ENCODE measurements around the gene EPB41L2.
"Not testable (repeated sequence)": the region's sequence is repeated elsewhere in the genome, so short reads cannot be mapped to it uniquely, and the experiment has no call there.

EPB41L2 gene

DNA sequence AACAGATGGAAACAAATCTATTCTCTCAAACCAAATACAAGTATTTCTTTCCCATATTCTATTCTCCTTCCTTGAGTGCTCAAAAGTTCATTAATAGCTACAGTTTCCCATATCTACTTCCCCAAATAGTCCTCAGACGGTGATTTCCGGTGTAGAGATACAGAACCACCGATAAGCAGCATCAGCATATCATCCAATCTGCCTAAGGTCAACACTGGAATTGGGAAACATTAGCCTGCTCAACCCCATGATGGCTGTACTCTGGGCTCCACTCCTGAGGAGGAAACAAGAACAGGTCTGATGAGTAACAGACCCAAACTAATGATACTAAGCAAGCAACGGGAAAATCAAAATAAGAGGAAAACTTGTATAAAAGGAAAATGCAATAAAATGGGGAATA, 115.6 kb downstream of the EPB41L2 start:
- TF ChIP-seq, protein P1, sequence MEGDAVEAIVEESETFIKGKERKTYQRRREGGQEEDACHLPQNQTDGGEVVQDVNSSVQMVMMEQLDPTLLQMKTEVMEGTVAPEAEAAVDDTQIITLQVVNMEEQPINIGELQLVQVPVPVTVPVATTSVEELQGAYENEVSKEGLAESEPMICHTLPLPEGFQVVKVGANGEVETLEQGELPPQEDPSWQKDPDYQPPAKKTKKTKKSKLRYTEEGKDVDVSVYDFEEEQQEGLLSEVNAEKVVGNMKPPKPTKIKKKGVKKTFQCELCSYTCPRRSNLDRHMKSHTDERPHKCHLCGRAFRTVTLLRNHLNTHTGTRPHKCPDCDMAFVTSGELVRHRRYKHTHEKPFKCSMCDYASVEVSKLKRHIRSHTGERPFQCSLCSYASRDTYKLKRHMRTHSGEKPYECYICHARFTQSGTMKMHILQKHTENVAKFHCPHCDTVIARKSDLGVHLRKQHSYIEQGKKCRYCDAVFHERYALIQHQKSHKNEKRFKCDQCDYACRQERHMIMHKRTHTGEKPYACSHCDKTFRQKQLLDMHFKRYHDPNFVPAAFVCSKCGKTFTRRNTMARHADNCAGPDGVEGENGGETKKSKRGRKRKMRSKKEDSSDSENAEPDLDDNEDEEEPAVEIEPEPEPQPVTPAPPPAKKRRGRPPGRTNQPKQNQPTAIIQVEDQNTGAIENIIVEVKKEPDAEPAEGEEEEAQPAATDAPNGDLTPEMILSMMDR (IDR thresholded peaks at IDR 0.05; ENCODE audit: control insufficient read depth, insufficient read depth, low read depth, low read length, missing control alignments) = no peak
- H3K4me3 ChIP-seq (ENCODE audit: control insufficient read depth, low read depth, low read length) = no peak overlapping the region
- DNase-seq (ENCODE audit: low read depth) = no peak

DNA sequence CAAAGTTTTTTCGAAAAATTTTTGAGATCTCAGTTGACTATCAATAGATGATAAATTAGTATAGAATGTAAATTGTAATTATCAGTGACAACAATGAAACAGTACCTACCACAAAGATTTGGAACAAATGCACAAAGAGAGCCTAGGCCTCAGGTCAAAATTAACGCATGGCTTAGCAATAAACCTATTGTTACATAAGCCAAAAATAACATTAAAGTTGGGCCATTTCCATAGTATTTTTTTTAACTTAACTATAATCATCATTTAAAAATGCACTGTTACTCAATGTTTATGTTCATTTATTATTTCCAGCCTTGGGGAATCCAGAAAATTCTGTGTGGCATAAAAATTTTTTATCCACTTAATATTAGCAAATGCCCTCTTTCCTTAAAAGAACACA, 117.0 kb downstream of the EPB41L2 start:
- no peak for DNase-seq (ENCODE audit: low read depth)
- H3K4me3 ChIP-seq (ENCODE audit: control insufficient read depth, low read depth, low read length) = no peak overlapping the region
- TF ChIP-seq, protein P1 (IDR thresholded peaks at IDR 0.05; ENCODE audit: control insufficient read depth, insufficient read depth, low read depth, low read length, missing control alignments) = no peak

DNA sequence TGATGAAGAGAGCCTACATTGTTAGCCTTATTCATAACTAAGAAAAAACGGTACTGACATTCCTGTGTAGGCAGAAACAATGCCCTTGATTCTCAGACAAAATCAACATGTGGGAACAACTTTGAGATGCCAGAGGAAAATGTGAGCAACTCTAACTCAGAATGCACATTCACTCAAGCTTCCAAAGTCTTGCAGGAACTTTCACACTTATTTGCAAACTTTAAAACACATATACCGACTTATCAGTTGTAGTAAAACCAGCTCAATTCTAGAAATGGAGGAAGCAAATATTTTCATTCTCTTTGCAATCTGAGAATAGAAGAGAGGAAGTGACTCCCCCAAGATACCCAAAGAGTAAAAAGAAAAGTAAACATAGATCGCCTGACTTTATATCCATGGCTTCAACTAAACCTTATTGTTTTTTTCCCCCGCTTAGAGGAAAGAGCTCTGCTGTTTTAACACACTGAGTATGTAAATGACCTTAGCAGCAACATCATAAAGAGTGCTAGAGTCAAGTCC, 117.6 kb downstream of the EPB41L2 start:
- TF ChIP-seq, protein P1 (IDR thresholded peaks at IDR 0.05; ENCODE audit: control insufficient read depth, insufficient read depth, low read depth, low read length, missing control alignments) = no peak
- H3K4me3 ChIP-seq (ENCODE audit: control insufficient read depth, low read depth, low read length) = no peak overlapping the region
- no peak for DNase-seq (ENCODE audit: low read depth)

DNA sequence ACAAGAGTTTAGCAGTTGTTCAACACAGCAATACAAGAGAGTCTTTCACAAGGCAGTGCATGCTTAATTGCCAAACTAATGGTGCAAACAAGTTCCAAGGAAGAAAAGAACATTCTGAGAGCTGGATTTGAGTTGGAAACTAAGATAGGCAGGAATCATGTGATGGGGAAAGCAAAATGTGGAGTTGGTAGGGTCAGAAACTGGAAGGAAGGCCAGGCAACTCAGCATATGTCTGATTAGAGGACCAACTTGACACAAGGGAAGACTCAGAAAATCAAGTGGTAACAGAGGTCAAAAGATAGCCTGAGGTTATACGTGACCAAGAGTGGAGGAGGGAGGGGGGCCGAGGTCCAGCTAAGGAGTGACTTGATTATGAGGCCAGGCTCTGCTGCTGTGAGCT, 118.6 kb downstream of the EPB41L2 start:
- no peak for DNase-seq (ENCODE audit: low read depth)
- TF ChIP-seq, protein P1 (IDR thresholded peaks at IDR 0.05; ENCODE audit: control insufficient read depth, insufficient read depth, low read depth, low read length, missing control alignments) = no peak
- H3K4me3 ChIP-seq (ENCODE audit: control insufficient read depth, low read depth, low read length) = no peak overlapping the region

DNA sequence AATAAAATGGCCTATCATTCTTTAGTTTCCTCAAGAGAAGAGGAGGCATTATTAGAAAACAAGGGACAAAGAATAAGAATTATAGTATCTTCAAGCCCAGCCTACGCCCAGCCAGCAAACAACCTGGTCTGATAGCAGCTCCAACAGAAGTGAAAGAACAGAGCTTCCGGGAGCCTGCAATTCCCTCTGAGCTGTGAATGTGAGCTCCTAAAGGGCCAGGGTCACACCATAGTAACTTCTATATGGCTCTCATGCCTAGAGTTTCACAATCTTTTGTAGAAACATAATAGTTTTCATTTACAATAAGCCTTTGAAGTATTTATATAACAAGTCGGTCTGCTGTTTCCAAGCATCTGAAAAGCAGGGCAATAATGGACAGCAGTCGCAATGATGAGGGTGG, 119.3 kb downstream of the EPB41L2 start:
- TF ChIP-seq, protein P1 (IDR thresholded peaks at IDR 0.05; ENCODE audit: control insufficient read depth, insufficient read depth, low read depth, low read length, missing control alignments) = no peak
- H3K4me3 ChIP-seq (ENCODE audit: control insufficient read depth, low read depth, low read length) = no peak overlapping the region
- DNase-seq (ENCODE audit: low read depth) = no peak

DNA sequence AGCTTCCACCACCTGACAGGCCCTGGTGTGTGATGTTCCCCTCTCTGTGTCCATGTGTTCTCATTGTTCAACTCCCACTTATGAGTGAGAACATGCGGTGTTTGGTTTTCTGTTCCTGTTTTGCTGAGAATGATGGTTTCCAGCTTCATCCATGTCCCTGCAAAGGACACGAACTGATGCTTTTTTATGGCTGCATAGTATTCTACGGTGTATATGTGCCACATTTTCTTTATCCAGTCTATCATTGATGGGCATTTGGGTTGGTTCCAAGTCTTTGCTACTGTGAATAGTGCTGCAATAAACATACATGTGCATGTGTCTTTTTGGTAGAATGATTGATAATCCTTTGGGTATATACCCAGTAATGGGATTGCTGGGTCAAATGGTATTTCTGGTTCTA, 120.3 kb downstream of the EPB41L2 start:
- not testable (repeated sequence) for H3K4me3 ChIP-seq (ENCODE audit: control insufficient read depth, low read depth, low read length)

DNA sequence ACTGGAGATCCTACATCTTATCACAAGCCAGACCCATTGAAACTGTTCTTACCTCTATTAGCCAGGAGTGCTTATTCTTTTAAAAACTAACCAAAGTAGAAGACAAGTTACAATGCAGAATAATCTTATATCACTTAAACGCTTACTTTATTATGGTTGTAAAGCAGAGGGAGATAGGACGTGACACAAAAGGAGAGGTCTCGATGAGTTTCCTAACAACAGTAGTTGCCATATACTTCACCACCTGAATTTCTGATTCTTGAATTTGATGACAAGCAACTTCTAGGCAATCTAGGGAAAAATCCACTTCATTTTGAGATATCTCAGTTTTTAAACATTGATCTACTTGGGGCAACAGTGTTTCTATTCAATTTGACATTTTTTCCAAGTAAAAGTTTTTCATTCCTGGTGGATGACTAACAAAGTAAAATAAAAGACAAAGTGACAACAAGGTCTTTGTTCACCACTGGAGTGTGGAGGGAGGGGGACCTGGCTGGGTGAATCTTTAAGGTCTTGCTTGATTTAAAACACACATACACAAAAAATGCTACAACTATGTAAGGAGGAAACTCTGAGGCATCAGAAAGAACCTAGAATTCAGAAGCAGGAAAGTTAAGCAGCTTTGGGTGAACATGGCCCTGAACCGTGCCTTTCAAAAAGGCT, 125.0 kb downstream of the EPB41L2 start:
- H3K4me3 ChIP-seq (ENCODE audit: control insufficient read depth, low read depth, low read length) = no peak overlapping the region
- TF ChIP-seq, protein P1 (IDR thresholded peaks at IDR 0.05; ENCODE audit: control insufficient read depth, insufficient read depth, low read depth, low read length, missing control alignments) = no peak
- DNase-seq (ENCODE audit: low read depth) = no peak

More for the DNA sequence above, 120.3 kb downstream of the EPB41L2 start:
- DNase-seq (ENCODE audit: low read depth) = not testable (repeated sequence)

Data from AG09309 (cell line).